H1 (cell line): ENCODE measurements around the gene CALY. TPM values are rescaled to one million over a fixed set of nuclear protein-coding genes. Genes with fewer than 3 reads are reported as not detected.

Experiments
- CTCF ChIA-PET: fragments of 300-600 bp; sonication (Branson Sonifier 250); formaldehyde crosslinking; loops from one replicate; lab custom pipeline; 2021; ENCODE audit not compliant: partially characterized antibody; lab: Charles Lee
- POLR2A ChIA-PET: fragments of 300-600 bp; sonication (Branson Sonifier 250); formaldehyde crosslinking; loops from one replicate; lab custom pipeline; 2021; ENCODE audit warnings: inconsistent platforms; ENCODE audit not compliant: partially characterized antibody; lab: Charles Lee
- DNase-seq, 2 experiments: peaks; one replicate each; pipeline versions ENCODE4 v3.0.0 to v3.0.0-alpha.2; 2010 to 2022; ENCODE audit warnings: low spot score in 2 of 2, low read depth in 1 of 2, mixed read lengths in 1 of 2
- FAIRE-seq: peaks from 2 replicates; lab custom pipeline; 2011; peaks lifted over from hg19 to GRCh38; lab: Jason Lieb, UNC
- H2AFZ ChIP-seq: 2 replicates; pipeline ENCODE4 v1.8.1; 2012; ENCODE audit warnings: low read length, inconsistent platforms
- H2AK5ac ChIP-seq: 2 replicates; pipeline ENCODE4 v1.6.1; 2013; ENCODE audit warnings: low read depth, low read length
- H2BK120ac ChIP-seq: replicated peaks from 2 replicates; pipeline ENCODE3; 2013; ENCODE audit warnings: low read depth, low read length, inconsistent platforms
- H2BK12ac ChIP-seq: 2 replicates; pipeline ENCODE4 v1.6.1; 2013; ENCODE audit warnings: low read depth, low read length
- H2BK15ac ChIP-seq: 2 replicates; pipeline ENCODE4 v1.6.1; 2013; ENCODE audit warnings: low read length
- H2BK20ac ChIP-seq: 2 replicates; pipeline ENCODE4 v1.6.1; 2013; ENCODE audit warnings: low read length
- H2BK5ac ChIP-seq: 2 replicates; pipeline ENCODE4 v1.6.1; 2013; ENCODE audit warnings: low read depth, low read length
- H3K14ac ChIP-seq: 2 replicates; pipeline ENCODE4 v1.6.1; 2013; ENCODE audit warnings: inconsistent platforms; ENCODE audit not compliant: insufficient read length
- H3K18ac ChIP-seq: 2 replicates; pipeline ENCODE4 v1.6.1; 2013; ENCODE audit warnings: low read length; ENCODE audit errors: extremely low read depth
- H3K23ac ChIP-seq: 2 replicates; pipeline ENCODE4 v1.6.1; 2013; ENCODE audit warnings: inconsistent platforms; ENCODE audit not compliant: insufficient read length
- H3K23me2 ChIP-seq: 2 replicates; pipeline ENCODE4 v1.6.1; 2013; ENCODE audit warnings: low read depth, low read length
- H3K27ac ChIP-seq: 2 replicates; pipeline ENCODE4 v1.6.1; 2011; ENCODE audit warnings: low read depth, low read length, inconsistent platforms
- H3K27me3 ChIP-seq, 4 experiments: replicated peaks in 1 of 4; 1 replicate in 1 of 4; 2 replicates in 3 of 4; pipeline versions ENCODE4 v1.6.1 to v1.8.1; 2011 to 2013; ENCODE audit warnings: low read length in 3 of 4, mild to moderate bottlenecking in 3 of 4, inconsistent platforms in 2 of 4, mixed read lengths in 2 of 4, moderate library complexity in 1 of 4; ENCODE audit not compliant: control insufficient read depth in 3 of 4, insufficient read depth in 3 of 4; ENCODE audit errors: extremely low read depth in 1 of 4
- H3K36me3 ChIP-seq, 4 experiments: 2 replicates each; pipeline versions ENCODE4 v1.6.1 to v1.8.1; 2011 to 2013; ENCODE audit warnings: mild to moderate bottlenecking in 4 of 4, low read length in 3 of 4, moderate library complexity in 2 of 4, control low read depth in 1 of 4, inconsistent platforms in 1 of 4; ENCODE audit not compliant: insufficient read depth in 4 of 4, control insufficient read depth in 2 of 4
- H3K4ac ChIP-seq: replicated peaks from 2 replicates; pipeline ENCODE3; 2013; ENCODE audit warnings: low read length, low read depth, mixed read lengths, inconsistent platforms; ENCODE audit not compliant: insufficient read length
- H3K4me1 ChIP-seq, 4 experiments: replicated peaks in 1 of 4; 1 replicate in 1 of 4; 2 replicates in 3 of 4; pipeline versions ENCODE4 v1.6.1 to v1.8.1; 2011 to 2013; ENCODE audit warnings: low read length in 3 of 4, inconsistent platforms in 2 of 4, mixed read lengths in 1 of 4; ENCODE audit not compliant: insufficient read depth in 4 of 4, control insufficient read depth in 3 of 4
- H3K4me2 ChIP-seq, 2 experiments: 2 replicates each; pipeline versions ENCODE4 v1.6.1 to v1.8.1; 2011 to 2013; ENCODE audit warnings: low read depth in 2 of 2, low read length in 2 of 2, control low read depth in 1 of 2, inconsistent platforms in 1 of 2, mild to moderate bottlenecking in 1 of 2; ENCODE audit not compliant: insufficient read depth in 1 of 2
- H3K4me3 ChIP-seq, 4 experiments: fragments of 200-600, 300-600 bp in 1 of 4; sonication (generic), shearing (Covaris generic), sonication (Bioruptor Twin) in 1 of 4; 2 replicates each; pipeline versions ENCODE4 v1.5.1 to v1.8.1; 2011 to 2016; ENCODE audit warnings: low read length in 4 of 4, low read depth in 3 of 4, control low read depth in 2 of 4, inconsistent platforms in 2 of 4, mild to moderate bottlenecking in 2 of 4, mixed read lengths in 1 of 4, moderate library complexity in 1 of 4; ENCODE audit not compliant: insufficient read depth in 2 of 4; ENCODE audit errors: extremely low read depth in 1 of 4
- H3K56ac ChIP-seq: replicated peaks from 2 replicates; pipeline ENCODE3; 2013; ENCODE audit warnings: low read depth, mild to moderate bottlenecking, mixed read lengths, low read length, inconsistent platforms; ENCODE audit not compliant: insufficient read length
- H3K79me1 ChIP-seq: 2 replicates; pipeline ENCODE4 v1.6.1; 2013; ENCODE audit warnings: low read depth, low read length, control low read depth
- H3K79me2 ChIP-seq, 2 experiments: 2 replicates each; pipeline versions ENCODE4 v1.6.1 to v1.8.1; 2012 to 2013; ENCODE audit warnings: low read length in 2 of 2, mild to moderate bottlenecking in 2 of 2, inconsistent platforms in 1 of 2; ENCODE audit not compliant: insufficient read depth in 2 of 2, control insufficient read depth in 1 of 2
- H3K9ac ChIP-seq, 4 experiments: replicated peaks in 1 of 4; 1 replicate in 1 of 4; 2 replicates in 3 of 4; pipeline versions ENCODE4 v1.6.1 to v1.8.1; 2011 to 2013; ENCODE audit warnings: low read depth in 3 of 4, low read length in 3 of 4, control low read depth in 2 of 4, mild to moderate bottlenecking in 2 of 4, moderate library complexity in 2 of 4, inconsistent platforms in 1 of 4; ENCODE audit errors: extremely low read depth in 1 of 4
- H3K9me3 ChIP-seq, 2 experiments: 2 replicates each; pipeline versions ENCODE4 v1.6.1 to v1.8.1; 2012 to 2013; ENCODE audit warnings: mild to moderate bottlenecking in 2 of 2, moderate library complexity in 2 of 2, control low read depth in 1 of 2, inconsistent platforms in 1 of 2, low read depth in 1 of 2, low read length in 1 of 2, mixed read lengths in 1 of 2; ENCODE audit not compliant: insufficient read depth in 2 of 2
- H4K20me1 ChIP-seq, 2 experiments: replicated peaks in 1 of 2; 2 replicates each; pipeline versions ENCODE3 to v1.8.1; 2011 to 2013; ENCODE audit warnings: inconsistent platforms in 2 of 2, low read length in 2 of 2, mild to moderate bottlenecking in 1 of 2; ENCODE audit not compliant: insufficient read depth in 2 of 2, control insufficient read depth in 1 of 2
- H4K5ac ChIP-seq: 2 replicates; pipeline ENCODE4 v1.6.1; 2013; ENCODE audit warnings: low read length, low read depth, mixed read lengths, inconsistent platforms; ENCODE audit not compliant: insufficient read length
- H4K8ac ChIP-seq: 2 replicates; pipeline ENCODE4 v1.8.0; 2013; ENCODE audit warnings: mild to moderate bottlenecking, moderate library complexity, low read length, inconsistent platforms; ENCODE audit not compliant: insufficient read depth; ENCODE audit errors: extremely low read depth
- H4K91ac ChIP-seq: replicated peaks from 2 replicates; pipeline ENCODE3; 2013; ENCODE audit warnings: low read length, mixed read lengths, inconsistent platforms; ENCODE audit not compliant: insufficient read length
- ASH2L ChIP-seq: fragments of 200-600, 300-600 bp; sonication (generic); IDR thresholded peaks from one replicate; pipeline ENCODE4 v1.7.1; 2017; ENCODE audit warnings: low read length
- BACH1 ChIP-seq: IDR thresholded peaks from 2 replicates; pipeline ENCODE4 v1.6.1; 2012; ENCODE audit warnings: low read length, improper control_type of control experiment
- CBX8 ChIP-seq: fragments of 300-800, 300-1000 bp; sonication (generic); IDR thresholded peaks from 2 replicates; pipeline ENCODE4 v1.7.1; 2016; ENCODE audit warnings: low read depth, low read length, borderline replicate concordance
- EZH2 ChIP-seq: fragments of 200-600 bp; sonication (generic); IDR thresholded peaks from 2 replicates; pipeline ENCODE4 v1.7.1; 2012; ENCODE audit warnings: low read depth, mild to moderate bottlenecking, moderate library complexity, low read length, inconsistent platforms; ENCODE audit not compliant: severe bottlenecking
- FOSL1 ChIP-seq: IDR thresholded peaks from 2 replicates; pipeline ENCODE4 v1.6.1; 2011; ENCODE audit warnings: mild to moderate bottlenecking, low read depth, low read length, moderate library complexity; ENCODE audit not compliant: insufficient read depth
- HDAC2 ChIP-seq, 2 experiments: fragments of 300-600 bp in 1 of 2; sonication (generic) in 1 of 2; IDR thresholded peaks; 2 replicates each; pipeline ENCODE4 v1.6.1; 2011 to 2012; ENCODE audit warnings: low read depth in 2 of 2, low read length in 2 of 2, mild to moderate bottlenecking in 2 of 2, moderate library complexity in 2 of 2, borderline replicate concordance in 1 of 2, inconsistent platforms in 1 of 2
- HDAC6 ChIP-seq: IDR thresholded peaks from one replicate; pipeline ENCODE4 v1.7.1; 2012; ENCODE audit warnings: low read depth, mild to moderate bottlenecking, inconsistent platforms, low read length, moderate library complexity
- NANOG ChIP-seq: IDR thresholded peaks from 2 replicates; pipeline ENCODE4 v1.6.1; 2011; ENCODE audit warnings: low read length, low read depth, mild to moderate bottlenecking, inconsistent platforms; ENCODE audit not compliant: insufficient read depth, poor library complexity, severe bottlenecking
- SAP30 ChIP-seq: fragments of 300-600 bp; sonication (generic); IDR thresholded peaks from 2 replicates; pipeline ENCODE4 v1.7.1; 2012; ENCODE audit warnings: low read length, moderate library complexity, mild to moderate bottlenecking, inconsistent platforms; ENCODE audit not compliant: insufficient read depth, insufficient replicate concordance
- SRF ChIP-seq: IDR thresholded peaks from 2 replicates; pipeline ENCODE4 v1.6.1; 2011; ENCODE audit warnings: mild to moderate bottlenecking, low read depth, low read length, moderate library complexity
- TAF1 ChIP-seq: IDR thresholded peaks from 2 replicates; pipeline ENCODE4 v1.6.1; 2011; ENCODE audit warnings: mild to moderate bottlenecking, low read depth, low read length
- WGBS, 2 experiments: shearing (Covaris generic) in 1 of 2; methylation state at CpG; one replicate each; pipeline versions ENCODE4 v1.1.6 to v1.1.7; 2013 to 2015; ENCODE audit warnings: low lambda C conversion rate in 2 of 2, mixed read lengths in 2 of 2, inconsistent platforms in 1 of 2, low coverage in 1 of 2, missing lambda C conversion rate in 1 of 2; ENCODE audit not compliant: insufficient replicate concordance in 2 of 2, insufficient coverage in 1 of 2, insufficient read length in 1 of 2; ENCODE audit errors: extremely low coverage in 1 of 2, missing lambda C conversion rate in 1 of 2; 5-methylcytosine and 5-hydroxymethylcytosine counted together
- polyA plus RNA-seq, 7 experiments: library from polyadenylated mRNA; depleted of rRNA in 3 of 7; stranded (reverse) in 5 of 7; unstranded in 2 of 7; fragments of >200 nt in 5 of 7; fragments of 200-250 nt in 2 of 7; gene quantifications; 1 replicate in 5 of 7; 2 replicates in 1 of 7; 4 replicates in 1 of 7; pipeline versions ENCODE4 v1.2.1 to v1.2.3, GENCODE V29; 2011 to 2013; ENCODE audit warnings: missing spikeins in 2 of 7, mixed read lengths in 2 of 7
- total RNA-seq: library from RNA; stranded (reverse); fragmentation: NEBNext Ultra II Directional; extraction: Animal tissue kit (Norgen Biotek cat#: 25700); gene quantifications from 2 replicates; pipeline ENCODE4 v1.2.1, GENCODE V29; 2021

Gene CALY
- total and polyA plus RNA-seq, 2 of the 8 experiments (the other 6 are each of a cell fraction or from before 2014, with no cell fraction given): 1.3 to 1.5 TPM

DNA sequence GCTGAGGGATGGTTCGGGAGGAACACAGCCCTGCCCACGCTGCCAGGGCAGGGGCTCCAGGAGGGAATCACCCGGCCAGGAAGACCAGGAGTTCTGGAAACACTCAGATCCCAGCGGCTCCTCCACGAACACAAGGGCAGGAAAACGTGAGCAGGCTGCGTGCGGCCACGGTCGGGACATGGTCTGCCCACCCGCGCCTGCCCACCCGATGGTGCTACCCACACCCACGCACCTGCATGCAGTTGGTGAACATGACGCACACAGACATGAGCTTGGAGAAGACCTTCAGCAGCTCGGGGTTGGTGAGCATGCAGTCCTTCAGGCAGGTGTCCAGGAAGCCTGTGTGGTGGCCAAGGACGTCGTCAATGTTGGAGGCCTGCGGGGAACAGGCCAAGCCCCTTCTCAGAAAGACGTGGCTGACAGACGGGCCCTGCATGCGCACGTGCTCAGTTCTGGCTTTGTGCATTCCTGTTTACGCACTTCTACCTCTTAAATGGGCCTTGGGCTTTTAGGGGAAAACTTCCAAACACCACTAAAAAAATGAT is 53.8 kb downstream of the CALY start:
- no peak for FAIRE-seq
- H3K9me3 ChIP-seq: no peaks in the 10 kb centered on the region
- no peak overlapping the region for H2BK15ac ChIP-seq
- H2BK120ac ChIP-seq: no peak overlapping the region
- no peak for DNase-seq
- no peak overlapping the region for H3K56ac ChIP-seq
- 95% methylated on average over 24 of the region's 24 CpGs; no CpG with 5 or more reads in 1 of the 2 experiments for WGBS, 2 experiments
- CTCF ChIA-PET: interaction anchor here (1.9 to 2.7 kb wide), 2 partner anchors 20 to 24 kb away, joined by 7 to 12 read pairs; no protein-coding TSS in a partner anchor
- H2BK12ac ChIP-seq: no peak overlapping the region
- H3K23me2 ChIP-seq: no peaks in the 10 kb centered on the region
- H3K18ac ChIP-seq: no peak overlapping the region
- no peaks in the 10 kb centered on the region for H3K79me1 ChIP-seq
- no peak overlapping the region for H3K4me2 ChIP-seq
- H3K27ac ChIP-seq: no peak overlapping the region
- no peak overlapping the region; the same call in 1 of the 2 replicates for H4K8ac ChIP-seq
- H2BK5ac ChIP-seq: no peak overlapping the region
- no peak overlapping the region for H2AK5ac ChIP-seq
- no peaks in the 10 kb centered on the region for H3K79me2 ChIP-seq
- H2BK20ac ChIP-seq: no peak overlapping the region
- H2AFZ ChIP-seq: no peak overlapping the region
- no peak overlapping the region for H3K9ac ChIP-seq
- POLR2A ChIA-PET: no interaction called here
- H3K4me1 ChIP-seq: no peaks in the 10 kb centered on the region
- H3K14ac ChIP-seq: no peak overlapping the region
- H3K36me3 ChIP-seq: peaks cover 7 to 42% (median 21%) of the 10 kb centered on the region in 4 experiments
- H4K91ac ChIP-seq: no peak overlapping the region
- H4K5ac ChIP-seq: no peak overlapping the region
- H4K20me1 ChIP-seq: peaks cover 0 to 9% of the 10 kb centered on the region in 2 experiments
- H3K27me3 ChIP-seq: no peaks in the 10 kb centered on the region
- no peak overlapping the region for H3K4ac ChIP-seq
- no peak for TF ChIP-seq HDAC6
- TF ChIP-seq CBX8: no peak
- TF ChIP-seq SAP30: no peak
- TF ChIP-seq NANOG: no peak
- TF ChIP-seq HDAC2 (IDR thresholded peaks at IDR 0.05; ENCODE audit: borderline replicate concordance in 1 of 2, low read depth in 2 of 2, low read length in 2 of 2): no peak
- TF ChIP-seq EZH2: no peak
- TF ChIP-seq BACH1: no peak
- no peak for TF ChIP-seq TAF1
- TF ChIP-seq FOSL1: no peak
- no peak for TF ChIP-seq SRF
- TF ChIP-seq ASH2L: no peak
- no peak overlapping the region for H3K4me3 ChIP-seq
- no peak overlapping the region for H3K23ac ChIP-seq
